ENCODE data around the gene TUBB.

DNA sequence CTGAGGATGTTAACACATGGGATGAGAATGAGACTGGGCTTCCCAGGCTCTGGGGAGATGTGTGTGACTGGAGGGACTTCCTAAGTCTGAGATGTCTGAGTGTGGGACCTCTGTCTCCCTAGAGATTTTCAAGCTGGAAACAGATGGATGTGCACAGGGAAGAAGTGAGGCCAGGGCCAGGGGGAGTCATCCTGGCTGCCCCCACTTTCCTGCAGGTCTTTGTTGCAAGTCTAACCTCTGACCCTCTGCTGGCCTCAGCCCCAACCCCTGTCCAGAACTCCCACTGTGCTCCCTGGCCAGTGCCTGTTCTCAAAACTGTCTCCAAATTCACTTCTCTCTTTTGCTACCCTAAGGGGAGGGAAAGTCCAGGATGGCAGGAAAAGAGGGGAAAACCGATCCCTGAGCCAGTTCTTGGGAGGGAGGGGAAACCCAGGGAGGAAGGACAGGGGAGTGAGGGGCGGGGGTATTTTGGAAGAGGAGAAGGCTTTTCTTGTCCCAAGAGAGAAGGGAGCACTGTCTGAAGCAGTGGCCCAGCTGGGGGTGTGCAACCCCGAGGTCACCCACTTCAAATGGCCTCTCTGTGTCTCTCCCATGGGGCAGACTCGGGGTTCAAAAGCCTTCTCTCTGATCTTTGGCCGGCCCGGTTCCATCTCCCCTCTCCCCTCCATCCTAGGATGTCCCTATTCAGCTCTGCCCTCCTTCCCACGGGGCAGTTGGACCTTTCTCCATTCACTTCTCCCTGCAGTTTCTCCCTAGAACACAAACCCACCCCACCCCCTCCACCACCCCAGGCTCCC is 36.8 kb upstream of the TUBB start:
- TF ChIP-seq, protein P1, sequence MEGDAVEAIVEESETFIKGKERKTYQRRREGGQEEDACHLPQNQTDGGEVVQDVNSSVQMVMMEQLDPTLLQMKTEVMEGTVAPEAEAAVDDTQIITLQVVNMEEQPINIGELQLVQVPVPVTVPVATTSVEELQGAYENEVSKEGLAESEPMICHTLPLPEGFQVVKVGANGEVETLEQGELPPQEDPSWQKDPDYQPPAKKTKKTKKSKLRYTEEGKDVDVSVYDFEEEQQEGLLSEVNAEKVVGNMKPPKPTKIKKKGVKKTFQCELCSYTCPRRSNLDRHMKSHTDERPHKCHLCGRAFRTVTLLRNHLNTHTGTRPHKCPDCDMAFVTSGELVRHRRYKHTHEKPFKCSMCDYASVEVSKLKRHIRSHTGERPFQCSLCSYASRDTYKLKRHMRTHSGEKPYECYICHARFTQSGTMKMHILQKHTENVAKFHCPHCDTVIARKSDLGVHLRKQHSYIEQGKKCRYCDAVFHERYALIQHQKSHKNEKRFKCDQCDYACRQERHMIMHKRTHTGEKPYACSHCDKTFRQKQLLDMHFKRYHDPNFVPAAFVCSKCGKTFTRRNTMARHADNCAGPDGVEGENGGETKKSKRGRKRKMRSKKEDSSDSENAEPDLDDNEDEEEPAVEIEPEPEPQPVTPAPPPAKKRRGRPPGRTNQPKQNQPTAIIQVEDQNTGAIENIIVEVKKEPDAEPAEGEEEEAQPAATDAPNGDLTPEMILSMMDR (IDR thresholded peaks at IDR 0.05; ENCODE audit: low read length) = no peak
- no peak for TF ChIP-seq EZH2 (optimal IDR thresholded peaks at IDR 0.05; ENCODE audit: low read depth, low read length)
